HG03378 (cell line): ENCODE measurements around the gene SMYD2.

ENCODE experiments used
- ATAC-seq: cut with Tn5 transposase; IDR thresholded peaks from one replicate; pipeline ENCODE4 v1.9.1; 2021; ENCODE audit warnings: mild to moderate bottlenecking, moderate library complexity; ENCODE audit not compliant: unreplicated experiment

Gene SMYD2

GRCh38 chr1:214327514-214327913, 46.6 kb downstream of the SMYD2 start:
- ATAC-seq = no peak

DNA sequence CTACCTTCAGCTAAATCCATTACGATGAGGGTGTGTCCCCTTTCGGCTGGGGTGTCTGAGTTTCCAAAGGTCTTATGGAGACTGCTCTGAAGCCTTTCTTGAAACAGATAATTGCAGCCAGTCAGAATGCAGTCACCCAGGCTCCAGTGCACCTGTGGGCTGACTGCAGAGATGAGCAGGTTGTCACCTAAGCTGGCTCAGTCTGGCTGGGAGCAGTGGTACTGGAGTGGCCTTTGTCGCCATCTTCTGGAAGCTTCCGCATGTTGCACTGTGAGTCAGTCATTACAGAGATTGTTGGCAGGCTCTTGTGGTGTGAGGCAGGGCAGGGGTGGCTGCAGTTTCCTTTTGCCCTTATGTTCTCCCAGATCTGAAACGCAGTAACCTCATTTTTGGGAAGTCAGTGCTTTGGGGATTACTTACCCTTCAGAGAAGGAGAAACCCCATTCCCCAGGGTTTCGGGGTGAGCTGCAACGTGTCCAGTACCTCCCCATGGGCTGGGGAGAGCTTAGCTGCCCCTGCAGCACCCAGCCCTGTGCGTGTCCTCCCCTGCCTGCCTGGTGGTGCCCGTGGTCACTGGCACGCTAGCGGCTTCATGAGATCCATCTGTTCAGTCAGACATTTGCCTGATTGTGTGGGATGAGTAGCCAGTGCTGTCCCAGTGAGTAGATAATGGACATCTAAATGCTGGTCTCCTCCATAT, 48.0 kb downstream of the SMYD2 start:
- ATAC-seq = peak; percentile 93

GRCh38 chr1:214329470-214330220, 48.7 kb downstream of the SMYD2 start:
- no peak for ATAC-seq

GRCh38 chr1:214330222-214330621, 49.3 kb downstream of the SMYD2 start:
- no peak for ATAC-seq

- no peak for ATAC-seq
Observed at GRCh38 chr1:214330715-214331114, 49.8 kb downstream of the SMYD2 start.

- no peak for ATAC-seq
Observed at GRCh38 chr1:214331180-214331579, 50.2 kb downstream of the SMYD2 start.

GRCh38 chr1:214331827-214332423, 51.0 kb downstream of the SMYD2 start:
- ATAC-seq = peak; percentile 39

DNA sequence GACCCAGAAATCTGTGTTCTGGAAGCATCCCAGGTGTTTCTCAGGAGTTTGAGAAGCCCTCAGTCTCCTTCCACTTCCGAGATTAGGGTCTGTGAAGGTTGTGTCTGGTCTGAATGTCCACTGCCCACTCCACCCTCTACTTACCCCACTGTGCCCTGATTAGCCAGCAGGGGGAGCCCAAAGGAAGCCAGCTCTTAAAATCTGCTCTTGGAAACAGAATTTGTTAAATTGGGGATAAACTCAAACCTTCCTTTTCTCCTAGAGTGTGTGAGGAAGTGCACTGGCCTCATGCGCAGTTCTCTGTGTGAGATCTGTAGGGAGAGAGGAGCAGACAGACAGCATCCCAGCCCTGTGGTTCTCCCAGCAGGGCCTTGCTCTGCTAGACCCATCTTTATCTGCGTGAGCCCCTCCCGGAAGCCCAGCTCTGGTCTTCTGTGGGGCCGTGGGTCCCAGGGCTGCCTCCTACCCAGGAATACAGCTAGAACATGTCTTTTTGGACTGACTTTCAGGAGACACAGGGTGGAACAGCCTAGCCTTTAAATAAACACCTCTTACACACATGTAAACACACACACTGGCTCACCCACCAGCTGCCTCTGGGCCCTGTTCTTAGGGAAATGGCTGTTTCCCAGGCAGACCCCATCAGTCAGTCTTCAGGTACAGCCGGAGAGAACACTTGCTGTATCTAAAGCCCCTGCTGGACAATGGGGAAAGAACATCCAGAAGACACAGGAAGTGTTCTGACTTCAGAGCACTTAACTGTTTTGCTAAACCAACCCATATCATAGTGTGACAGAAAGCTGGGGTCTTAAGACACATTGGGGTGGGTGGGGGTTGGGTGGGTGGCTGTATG, 52.2 kb downstream of the SMYD2 start:
- ATAC-seq = no peak

- ATAC-seq = no peak
Observed at GRCh38 chr1:214335567-214335966, 54.6 kb downstream of the SMYD2 start.

GRCh38 chr1:214337015-214337414, 56.1 kb downstream of the SMYD2 start:
- no peak for ATAC-seq

DNA sequence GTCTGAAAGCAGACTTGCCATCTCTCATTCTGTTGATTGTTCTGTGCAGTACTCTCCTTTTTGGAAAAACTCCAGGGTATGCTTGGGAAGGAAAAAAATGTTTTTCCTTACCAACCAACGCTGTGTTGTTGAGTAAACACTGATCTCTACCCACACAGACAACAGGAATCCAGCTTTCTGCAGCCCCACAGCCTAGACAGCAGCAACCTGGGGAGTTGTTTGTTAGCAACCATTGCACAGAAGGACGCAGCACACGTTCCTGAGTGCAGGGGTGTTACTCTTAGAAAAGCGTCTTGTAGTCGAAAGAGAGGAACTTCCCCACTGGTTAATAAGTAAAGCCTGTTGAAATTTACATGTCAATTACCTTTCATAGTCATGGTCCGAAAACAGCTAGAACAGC, 56.6 kb downstream of the SMYD2 start:
- ATAC-seq = no peak

- no peak for ATAC-seq
Observed at GRCh38 chr1:214338212-214338611, 57.3 kb downstream of the SMYD2 start.

DNA sequence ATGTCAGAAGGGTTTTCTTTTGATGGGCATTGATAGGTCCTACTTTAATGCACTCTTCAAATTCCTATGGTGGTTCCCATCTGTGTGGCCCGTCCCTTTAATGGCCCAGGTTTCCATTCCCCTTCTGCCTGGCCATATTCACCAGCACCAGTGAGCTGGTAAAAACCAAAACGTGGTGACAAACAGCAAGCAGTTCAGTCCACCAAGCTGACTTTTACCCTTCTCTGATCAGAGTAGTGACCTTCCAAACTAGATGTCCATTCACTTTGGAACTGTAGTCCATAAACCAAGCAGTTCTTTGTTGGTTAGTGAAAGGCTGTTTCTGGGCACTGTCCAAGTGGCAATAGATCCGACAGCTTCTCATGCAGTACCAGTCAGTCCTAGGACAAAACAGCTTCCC, 60.5 kb downstream of the SMYD2 start:
- no peak for ATAC-seq

DNA sequence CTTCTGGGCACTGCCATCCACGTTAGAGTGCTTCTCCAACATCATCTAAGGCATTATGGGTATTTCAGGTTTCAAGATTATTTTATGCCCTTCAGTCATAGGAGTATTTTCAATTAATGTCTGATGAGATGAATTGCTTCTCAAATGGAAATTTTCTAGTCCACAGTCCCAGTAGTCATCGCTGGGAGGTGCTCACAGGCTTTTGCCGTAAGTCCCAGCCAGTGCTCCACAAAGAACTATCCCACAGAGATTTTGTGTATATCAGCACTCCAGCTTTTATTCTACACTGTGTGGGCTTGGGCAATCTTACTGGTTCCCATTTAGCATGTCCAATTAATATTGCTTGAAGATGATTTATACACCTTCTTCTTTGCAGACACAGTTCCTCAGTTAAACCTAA, 61.0 kb downstream of the SMYD2 start:
- ATAC-seq = no peak

DNA sequence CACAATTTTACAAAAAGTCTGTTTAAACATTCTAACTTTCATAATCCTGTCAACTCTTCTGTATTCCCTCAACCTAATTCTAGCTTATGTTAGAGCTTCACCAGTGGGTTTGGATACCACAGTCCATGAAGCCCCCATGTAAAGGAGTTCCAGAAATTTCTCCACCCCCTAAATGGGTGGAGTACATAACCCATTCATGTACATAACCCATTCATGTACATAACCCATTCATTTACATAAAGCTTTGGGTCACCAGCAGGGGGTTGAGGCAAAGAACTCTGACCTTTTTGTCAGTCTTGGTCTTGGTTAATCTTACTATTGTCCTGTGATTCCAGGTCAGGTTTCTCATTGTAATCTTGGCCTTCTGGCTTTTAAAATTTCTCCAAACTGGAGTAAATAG, 61.6 kb downstream of the SMYD2 start:
- no peak for ATAC-seq

DNA sequence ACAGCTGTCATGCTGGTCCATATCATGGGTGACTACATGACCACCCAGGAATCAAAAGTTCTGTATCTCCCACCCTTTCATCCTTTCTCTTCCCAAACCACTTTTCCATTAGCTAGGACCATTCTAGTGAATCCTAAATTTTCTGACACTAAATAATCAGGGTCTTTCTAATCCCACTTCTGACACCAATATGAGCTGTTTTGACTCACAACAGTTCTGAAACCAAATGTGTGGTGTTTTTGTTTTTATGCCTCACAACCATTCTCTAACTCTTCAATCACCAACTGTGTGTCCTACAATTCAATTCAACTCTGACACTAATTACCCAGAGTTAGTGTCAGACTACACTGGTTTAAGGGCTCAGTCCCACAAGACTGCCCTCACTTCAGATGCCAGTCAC, 63.9 kb downstream of the SMYD2 start:
- no peak for ATAC-seq

DNA sequence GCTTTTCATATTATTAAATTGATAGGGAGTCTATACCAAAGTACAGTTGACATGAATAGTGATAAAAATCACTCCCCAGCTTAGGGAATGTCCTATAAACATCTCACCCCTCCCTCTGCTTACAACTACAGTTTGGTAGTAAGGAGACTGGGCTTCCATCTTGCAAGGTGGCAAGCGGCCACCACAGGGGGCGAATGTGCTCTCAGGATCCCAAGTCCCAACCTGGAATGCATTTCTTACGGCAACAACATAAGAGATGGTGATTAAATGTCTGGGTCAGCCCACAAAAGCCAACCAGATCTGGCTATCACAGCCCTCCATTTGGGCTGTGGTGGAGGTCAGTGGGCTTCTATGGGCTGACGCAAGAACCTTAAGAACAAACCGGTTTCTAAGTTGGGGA, 68.0 kb downstream of the SMYD2 start:
- ATAC-seq = no peak

DNA sequence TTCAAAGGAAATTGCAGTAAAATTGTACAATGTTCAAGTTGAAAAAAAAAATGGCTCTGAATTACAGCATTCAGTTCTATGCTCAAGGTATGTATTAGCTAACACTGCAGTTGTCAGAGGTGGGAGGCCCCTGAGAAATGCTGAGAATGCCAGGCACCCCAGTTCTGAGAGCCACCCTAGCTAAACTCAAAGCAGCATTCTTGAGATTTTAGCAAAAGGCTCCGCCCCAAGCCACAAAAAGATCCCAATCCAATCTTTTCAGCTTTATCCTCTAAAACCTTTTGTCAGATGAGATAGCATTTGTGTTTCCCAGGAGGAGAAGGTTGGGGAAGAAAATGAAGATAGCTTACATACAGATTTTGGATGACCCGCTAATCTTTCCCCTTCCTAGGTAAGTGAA, 68.8 kb downstream of the SMYD2 start:
- no peak for ATAC-seq

DNA sequence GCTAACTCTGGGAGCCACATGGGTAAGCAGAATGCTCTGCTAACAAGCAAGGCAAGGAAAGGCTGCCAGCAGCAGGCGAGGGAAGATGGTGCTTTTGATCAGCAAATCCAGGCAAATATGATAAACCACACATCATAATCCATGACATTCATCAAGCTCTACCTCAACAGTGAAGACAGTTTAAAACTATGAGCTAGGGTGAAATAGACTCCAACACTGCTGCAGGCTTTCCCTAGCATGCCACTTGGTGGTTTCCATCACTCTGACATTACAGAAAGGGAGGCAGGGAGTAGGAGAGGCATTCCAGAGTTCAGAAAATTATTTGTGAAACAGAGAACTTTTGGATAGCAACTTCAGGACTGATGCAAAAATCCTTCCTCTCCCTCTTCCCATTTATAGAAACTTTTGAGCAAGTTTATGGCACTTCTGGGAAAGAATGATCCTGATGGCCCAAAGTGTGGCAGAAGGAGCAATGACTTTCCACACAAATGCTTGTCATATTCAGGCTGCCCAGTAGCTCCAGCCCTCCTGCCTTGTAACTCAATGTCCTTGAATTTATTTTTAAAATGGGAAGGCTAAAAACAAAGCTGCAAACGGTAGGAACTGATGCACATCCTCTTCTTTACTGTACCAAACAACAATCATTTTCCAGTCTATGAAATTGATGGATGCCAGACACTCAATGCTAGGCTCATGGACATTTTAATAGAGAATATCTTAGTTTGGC, 70.8 kb downstream of the SMYD2 start:
- no peak for ATAC-seq

- ATAC-seq = no peak
Observed at GRCh38 chr1:214352838-214353237, 71.9 kb downstream of the SMYD2 start.
